HCT116 (cell line): Measurements from ENCODE around the gene ANKRD44. TPM values are rescaled to one million over a fixed set of nuclear protein-coding genes. Genes with fewer than 3 reads are reported as not detected.

Experiments
- ATAC-seq: fragments of 200-7000 bp; cut with Tn5 transposase; 2 replicates; pipeline ENCODE4 v1.9.1; 2020; ENCODE audit warnings: mild to moderate bottlenecking, moderate library complexity
- BruUV-seq: library from RNA; stranded (reverse); fragments of 400-500 nt; replicated peaks from 2 replicates; lab custom pipeline; 2021; lab: Mats Ljungman, UMichigan
- CTCF ChIA-PET: fragments of 300-600 bp; sonication (Branson Sonifier 250); formaldehyde crosslinking; loops from one replicate; lab custom pipeline; 2021; ENCODE audit warnings: antibody characterized with exemption; lab: Charles Lee
- POLR2A ChIA-PET: fragments of 300-600, 350-600 bp; sonication (Branson Sonifier 250); formaldehyde crosslinking; loops from one replicate; lab custom pipeline; 2021; ENCODE audit warnings: antibody characterized with exemption; lab: Charles Lee
- RAD21 ChIA-PET, 2 experiments: fragments of 300-600 bp; sonication (Branson Sonifier 250); formaldehyde crosslinking; loops; one replicate each; lab custom pipeline; 2023; ENCODE audit warnings: low total read pairs in 2 of 2; ENCODE audit not compliant: uncharacterized antibody in 2 of 2, unreplicated experiment in 2 of 2, low non-redundant PET in 1 of 2; lab: Charles Lee
- DNase-seq: peaks from one replicate; pipeline ENCODE4 v3.0.0-alpha.2; 2010; ENCODE audit warnings: low read depth, low spot score
- H2AFZ ChIP-seq: fragments of 200-600 bp; shearing (Covaris generic), sonication (generic); 2 replicates; pipeline ENCODE4 v1.6.1; 2017; ENCODE audit warnings: low read depth, mixed run types, mixed read lengths, antibody characterized with exemption, low read length; ENCODE audit not compliant: poor library complexity, severe bottlenecking
- H3K27ac ChIP-seq: 2 replicates; pipeline ENCODE4 v1.5.1; 2012; ENCODE audit warnings: low read depth, low read length
- H3K27me3 ChIP-seq: fragments of 200-600 bp; sonication (generic); 2 replicates; pipeline ENCODE4 v1.6.1; 2016; ENCODE audit warnings: mixed run types, low read length, mixed read lengths; ENCODE audit not compliant: insufficient read depth
- H3K36me3 ChIP-seq, 2 experiments: fragments of 200-500 bp in 1 of 2; fragments of 200-600 bp in 1 of 2; sonication (Bioruptor generic) in 1 of 2; sonication (generic) in 1 of 2; 2 replicates each; pipeline versions ENCODE4 v1.5.1 to v1.6.1; 2014 to 2016; ENCODE audit warnings: low read length in 2 of 2, inconsistent platforms in 1 of 2, mixed read lengths in 1 of 2, mixed run types in 1 of 2; ENCODE audit not compliant: insufficient read depth in 2 of 2, control insufficient read depth in 1 of 2
- H3K4me1 ChIP-seq, 2 experiments: fragments of 200-600 bp in 1 of 2; sonication (generic) in 1 of 2; 2 replicates each; pipeline versions ENCODE4 v1.5.1 to v1.6.1; 2012 to 2017; ENCODE audit warnings: low read length in 2 of 2, inconsistent platforms in 1 of 2, mild to moderate bottlenecking in 1 of 2, mixed read lengths in 1 of 2, mixed run types in 1 of 2, moderate library complexity in 1 of 2; ENCODE audit not compliant: insufficient read depth in 2 of 2, control insufficient read depth in 1 of 2
- H3K4me2 ChIP-seq: fragments of 200-600 bp; sonication (generic); 2 replicates; pipeline ENCODE4 v1.6.1; 2017; ENCODE audit warnings: mixed run types, low read length, mixed read lengths
- H3K4me3 ChIP-seq, 2 experiments: fragments of 200-600 bp in 1 of 2; sonication (generic) in 1 of 2; replicated peaks in 1 of 2; 2 replicates each; pipeline ENCODE4 v1.5.1; 2011 to 2016; ENCODE audit warnings: low read length in 2 of 2, control low read depth in 1 of 2, low read depth in 1 of 2, mild to moderate bottlenecking in 1 of 2, mixed read lengths in 1 of 2, mixed run types in 1 of 2
- H3K79me2 ChIP-seq: fragments of 200-600 bp; sonication (generic); 2 replicates; pipeline ENCODE4 v1.6.1; 2017; ENCODE audit warnings: mild to moderate bottlenecking, mixed run types, low read length, moderate library complexity, mixed read lengths; ENCODE audit not compliant: insufficient read depth
- H3K9ac ChIP-seq: fragments of 200-600 bp; sonication (generic); 2 replicates; pipeline ENCODE4 v1.6.1; 2016; ENCODE audit warnings: low read length, mixed read lengths
- H3K9me2 ChIP-seq: fragments of 200-600 bp; sonication (generic), shearing (Covaris generic); 2 replicates; pipeline ENCODE4 v1.6.1; 2017; ENCODE audit warnings: mixed run types, mild to moderate bottlenecking, moderate library complexity; ENCODE audit not compliant: insufficient read depth
- H3K9me3 ChIP-seq, 2 experiments: fragments of 200-500 bp in 1 of 2; fragments of 200-600 bp in 1 of 2; sonication (Bioruptor generic) in 1 of 2; sonication (generic) in 1 of 2; 2 replicates each; pipeline ENCODE4 v1.6.1; 2014 to 2017; ENCODE audit warnings: low read length in 2 of 2, mixed read lengths in 2 of 2, inconsistent platforms in 1 of 2, low read depth in 1 of 2, mild to moderate bottlenecking in 1 of 2, mixed run types in 1 of 2, moderate library complexity in 1 of 2; ENCODE audit not compliant: control insufficient read depth in 1 of 2, insufficient read depth in 1 of 2
- H4K20me1 ChIP-seq: fragments of 200-600 bp; sonication (generic), shearing (Covaris generic); 2 replicates; pipeline ENCODE4 v1.6.1; 2017; ENCODE audit warnings: mixed run types, mild to moderate bottlenecking, moderate library complexity; ENCODE audit not compliant: insufficient read depth
- CBX3 ChIP-seq: IDR thresholded peaks from 2 replicates; pipeline ENCODE4 v1.6.1; 2012; ENCODE audit warnings: low read depth
- CEBPB ChIP-seq: IDR thresholded peaks from 2 replicates; pipeline ENCODE4 v1.6.1; 2012; ENCODE audit warnings: low read depth
- CTCF ChIP-seq, 3 experiments: fragments of 200-600 bp in 1 of 3; sonication (generic) in 1 of 3; IDR thresholded peaks in 2 of 3; conservative IDR thresholded peaks in 1 of 3; 2 replicates each; pipeline ENCODE4 v1.5.1; 2012 to 2017; ENCODE audit warnings: low read depth in 2 of 3, low read length in 2 of 3, antibody characterized with exemption in 1 of 3, borderline replicate concordance in 1 of 3, control low read depth in 1 of 3, mild to moderate bottlenecking in 1 of 3, mixed read lengths in 1 of 3, mixed run types in 1 of 3, moderate library complexity in 1 of 3; ENCODE audit not compliant: insufficient read depth in 1 of 3
- ELF1 ChIP-seq: IDR thresholded peaks from 2 replicates; pipeline ENCODE4 v1.6.1; 2012; ENCODE audit warnings: low read depth, borderline replicate concordance
- EZH2 ChIP-seq: fragments of 200-600 bp; sonication (generic); IDR thresholded peaks from 2 replicates; pipeline ENCODE4 v1.6.1; 2017; ENCODE audit warnings: antibody characterized with exemption, mixed run types
- EZH2phosphoT487 ChIP-seq: fragments of 200-600 bp; IDR thresholded peaks from 2 replicates; pipeline ENCODE4 v1.6.1; 2018; ENCODE audit warnings: antibody characterized with exemption, borderline replicate concordance
- FOSL1 ChIP-seq: IDR thresholded peaks from 2 replicates; pipeline ENCODE4 v1.6.1; 2012; ENCODE audit warnings: low read depth
- JUND ChIP-seq: IDR thresholded peaks from 2 replicates; pipeline ENCODE4 v1.6.1; 2012
- POLR2A ChIP-seq: IDR thresholded peaks from 2 replicates; pipeline ENCODE4 v1.7.0; 2011; ENCODE audit warnings: borderline replicate concordance; ENCODE audit not compliant: insufficient read depth, insufficient read length; ENCODE audit errors: extremely low read depth
- POLR2AphosphoS5 ChIP-seq: IDR thresholded peaks from 2 replicates; pipeline ENCODE4 v1.6.1; 2011; ENCODE audit warnings: mild to moderate bottlenecking, low read depth, low read length, moderate library complexity
- RAD21 ChIP-seq: IDR thresholded peaks from 2 replicates; pipeline ENCODE4 v1.6.1; 2012; ENCODE audit warnings: low read depth, mild to moderate bottlenecking
- SIN3A ChIP-seq: IDR thresholded peaks from 2 replicates; pipeline ENCODE4 v1.6.1; 2012; ENCODE audit warnings: low read depth
- SP1 ChIP-seq: IDR thresholded peaks from 2 replicates; pipeline ENCODE4 v1.6.1; 2012; ENCODE audit warnings: low read depth
- SRF ChIP-seq: IDR thresholded peaks from 2 replicates; pipeline ENCODE4 v1.6.1; 2012; ENCODE audit warnings: low read depth
- TCF7L2 ChIP-seq: IDR thresholded peaks from 2 replicates; pipeline ENCODE4 v1.7.0; 2011; ENCODE audit warnings: borderline replicate concordance, inconsistent platforms; ENCODE audit not compliant: insufficient read depth, insufficient read length; ENCODE audit errors: extremely low read depth
- YY1 ChIP-seq: IDR thresholded peaks from 2 replicates; pipeline ENCODE4 v1.6.1; 2011; ENCODE audit warnings: low read length, low read depth, moderate library complexity, mild to moderate bottlenecking; ENCODE audit not compliant: insufficient replicate concordance; ENCODE audit errors: extremely low read depth
- ZBTB33 ChIP-seq: IDR thresholded peaks from 2 replicates; pipeline ENCODE4 v1.6.1; 2011; ENCODE audit warnings: mild to moderate bottlenecking, low read length, moderate library complexity; ENCODE audit not compliant: insufficient replicate concordance; ENCODE audit errors: extremely low read depth
- ZFX ChIP-seq: fragments of 450-650 bp; IDR thresholded peaks from 2 replicates; pipeline ENCODE4 v1.6.1; 2017
- ZNF274 ChIP-seq: fragments of 200-500 bp; sonication (Bioruptor generic); IDR thresholded peaks from 2 replicates; pipeline ENCODE4 v1.6.1; 2014; ENCODE audit warnings: mild to moderate bottlenecking, low read depth, low read length, inconsistent platforms
- intact Hi-C: fragments of 100-400 bp; cut with micrococcal nuclease; formaldehyde crosslinking; loops from 2 replicates; pipeline ENCODE4 v1.10.0; 2022
- total RNA-seq: library from RNA; stranded (reverse); gene quantifications from one replicate; pipeline ENCODE4 v1.2.1, GENCODE V29; 2021; ENCODE audit not compliant: unreplicated experiment
- TF ChIP-seq, protein P1 (sequence below): IDR thresholded peaks from 2 replicates; pipeline ENCODE4 v1.6.1; 2012

ANKRD44 gene
- total RNA-seq, 1 experiment from 2014 or later = 2.7 TPM

GRCh38 chr2:197208841-197209240 is 101.7 kb downstream of the ANKRD44 start:
- no peak overlapping the region for H3K9ac ChIP-seq
- RAD21 ChIA-PET = no interaction called here
- ATAC-seq = no peak
- no peak overlapping the region for H3K4me2 ChIP-seq
- TF ChIP-seq CBX3 (no peak), CEBPB (no peak), EZH2phosphoT487 (no peak), SRF (no peak), RAD21 (no peak), FOSL1 (no peak), ZBTB33 (no peak), ELF1 (no peak), ZNF274 (no peak), SP1 (no peak), TCF7L2 (no peak), CTCF (IDR thresholded peaks at IDR 0.05 in 2 of 3, conservative IDR thresholded peaks at IDR 0.05 in 1 of 3; ENCODE audit: borderline replicate concordance in 1 of 3, insufficient read depth in 1 of 3, low read depth in 2 of 3, low read length in 2 of 3) (no peak), POLR2AphosphoS5 (no peak), ZFX (no peak), EZH2 (no peak), JUND (no peak), YY1 (no peak), SIN3A (no peak), POLR2A (no peak)
- TF ChIP-seq, protein P1, sequence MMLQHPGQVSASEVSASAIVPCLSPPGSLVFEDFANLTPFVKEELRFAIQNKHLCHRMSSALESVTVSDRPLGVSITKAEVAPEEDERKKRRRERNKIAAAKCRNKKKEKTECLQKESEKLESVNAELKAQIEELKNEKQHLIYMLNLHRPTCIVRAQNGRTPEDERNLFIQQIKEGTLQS = no peak
- TF ChIP-seq, all 23 proteins: peak for 0
- no peak for DNase-seq
- H3K4me1 ChIP-seq = no peaks in the 10 kb centered on the region
- no peak overlapping the region for H3K4me3 ChIP-seq
- no peaks in the 10 kb centered on the region for H3K9me2 ChIP-seq
- POLR2A ChIA-PET = no interaction called here
- no peaks in the 10 kb centered on the region for H3K36me3 ChIP-seq
- no peak overlapping the region for H2AFZ ChIP-seq
- CTCF ChIA-PET = no interaction called here
- no peaks in the 10 kb centered on the region for H4K20me1 ChIP-seq
- no peak overlapping the region for H3K27ac ChIP-seq
- no TSS peak for BruUV-seq
- no peaks in the 10 kb centered on the region for H3K9me3 ChIP-seq
- H3K79me2 ChIP-seq = no peaks in the 10 kb centered on the region
- no peaks in the 10 kb centered on the region for H3K27me3 ChIP-seq
- intact Hi-C loops = no loop called here
